Thoracic aorta (tissue), 2 donors: ENCODE data around the gene SLC1A7. TPM values are rescaled to one million over a fixed set of nuclear protein-coding genes. Genes with fewer than 3 reads are reported as not detected.

Experiments used
- ATAC-seq: fragments of 150-250 bp; one replicate; pipeline ENCODE4 v1.8.0; 2017; ENCODE audit warnings: low read depth; ENCODE audit not compliant: insufficient number of reproducible peaks, low FRiP score
- DNase-seq: peaks from one replicate; pipeline ENCODE4 v3.0.0-alpha.2; 2020; ENCODE audit warnings: low spot score
- H3K27ac ChIP-seq, 2 donors: fragments of 200-600 bp; sonication (generic); 1 replicate in 1 of 2; 2 replicates in 1 of 2; pipeline ENCODE4 v1.5.1; 2016; ENCODE audit warnings: mild to moderate bottlenecking in 2 of 2, moderate library complexity in 2 of 2
- H3K27me3 ChIP-seq: fragments of 200-600 bp; sonication (generic); replicated peaks from 2 replicates; pipeline ENCODE4 v1.6.0; 2016; ENCODE audit warnings: mild to moderate bottlenecking; ENCODE audit not compliant: insufficient read depth
- H3K36me3 ChIP-seq: fragments of 200-600 bp; sonication (generic); one replicate; pipeline ENCODE4 v1.5.1; 2016
- H3K4me1 ChIP-seq, 2 donors: fragments of 200-600 bp; sonication (generic); 1 replicate in 1 of 2; 2 replicates in 1 of 2; pipeline versions ENCODE4 v1.5.1 to v1.6.0; 2016; ENCODE audit warnings: low read depth in 2 of 2, mild to moderate bottlenecking in 1 of 2; ENCODE audit not compliant: control insufficient read depth in 1 of 2
- H3K4me3 ChIP-seq: fragments of 200-600 bp; sonication (generic); 2 replicates; pipeline ENCODE4 v1.5.1; 2016; ENCODE audit warnings: mild to moderate bottlenecking
- H3K9me3 ChIP-seq: fragments of 200-600 bp; sonication (generic); 2 replicates; pipeline ENCODE4 v1.5.1; 2016
- CTCF ChIP-seq: fragments of 200-600 bp; sonication (generic); IDR thresholded peaks from one replicate; pipeline ENCODE4 v1.5.1; 2019; ENCODE audit warnings: antibody characterized with exemption
- total RNA-seq, 2 donors: library from RNA; depleted of rRNA; stranded (reverse); fragments of >200 nt; gene quantifications; one replicate each; pipeline versions ENCODE4 v1.1.0 to v1.2.3, GENCODE V29; 2016

The SLC1A7 gene
- total RNA-seq, 2 donors from 2014 or later, result 0.42 to 3.0 TPM

GRCh38 chr1:53075761-53076163, 66.7 kb downstream of the SLC1A7 start:
- no peak for ATAC-seq
- no peak overlapping the region for H3K4me3 ChIP-seq

GRCh38 chr1:53075206-53075605, 67.2 kb downstream of the SLC1A7 start:
- Histone ChIP-seq H3K4me1 (no peaks in the 10 kb centered on the region), H3K36me3 (no peaks in the 10 kb centered on the region), H3K27ac (no peak overlapping the region), H3K4me3 (no peak overlapping the region), H3K27me3 (no peaks in the 10 kb centered on the region), H3K9me3 (no peaks in the 10 kb centered on the region)
- no peak for DNase-seq
- TF ChIP-seq CTCF, result no peak
- no peak for ATAC-seq

More at GRCh38 chr1:53075761-53076163, 66.7 kb downstream of the SLC1A7 start:
- no peak overlapping the region for H3K27ac ChIP-seq
- H3K36me3 ChIP-seq, result peaks cover under 1% of the 10 kb centered on the region
- no peaks in the 10 kb centered on the region for H3K4me1 ChIP-seq
- TF ChIP-seq CTCF, result no peak
- no peaks in the 10 kb centered on the region for H3K27me3 ChIP-seq
- H3K9me3 ChIP-seq, result no peaks in the 10 kb centered on the region
- no peak for DNase-seq

DNA sequence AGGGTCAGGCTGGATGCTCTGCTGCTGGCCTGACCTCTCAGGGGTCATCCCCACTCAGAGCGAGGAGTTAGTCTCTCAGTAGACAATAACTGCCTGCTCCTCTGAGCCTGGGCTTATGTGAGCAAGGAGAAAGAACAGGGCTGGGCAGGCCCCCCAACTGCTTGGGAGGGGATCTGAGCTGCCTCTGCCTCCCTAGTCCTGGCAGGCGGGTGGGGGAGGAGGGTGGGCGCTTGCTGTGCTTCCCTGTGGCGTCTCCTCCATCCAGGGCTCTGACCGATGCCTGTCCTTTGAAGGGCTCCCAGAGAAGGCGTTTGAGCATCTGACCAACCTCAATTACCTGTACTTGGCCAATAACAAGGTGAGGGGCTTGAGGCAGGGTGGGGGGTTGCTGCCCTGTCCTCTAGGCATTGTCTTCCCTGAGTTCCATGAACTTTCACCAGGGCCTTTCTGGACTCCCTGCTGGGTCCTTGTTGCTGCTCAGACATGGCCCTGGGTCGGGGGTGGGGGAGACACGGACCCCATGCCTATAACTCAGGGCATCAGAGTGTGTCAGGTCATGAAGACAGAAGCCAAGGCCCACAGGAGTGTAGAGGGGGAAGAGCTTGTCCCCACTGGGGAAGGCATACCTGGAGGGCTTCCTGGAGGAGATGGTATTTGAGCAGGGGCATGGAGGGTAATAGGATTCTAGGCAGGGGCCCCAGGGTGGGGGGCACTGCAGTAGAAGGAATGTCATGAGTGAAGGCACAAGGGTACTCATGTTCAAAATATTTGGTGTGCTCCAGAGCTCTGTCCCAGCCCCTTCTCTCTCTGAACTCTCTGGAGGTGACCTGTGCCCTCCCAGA, 67.9 kb downstream of the SLC1A7 start:
- H3K27me3 ChIP-seq, result no peaks in the 10 kb centered on the region
- ATAC-seq, result no peak
- H3K36me3 ChIP-seq, result no peaks in the 10 kb centered on the region
- no peak overlapping the region for H3K27ac ChIP-seq
- no peaks in the 10 kb centered on the region for H3K9me3 ChIP-seq
- DNase-seq, result no peak
- no peaks in the 10 kb centered on the region for H3K4me1 ChIP-seq
- TF ChIP-seq CTCF, result no peak
- no peak overlapping the region for H3K4me3 ChIP-seq

- H3K36me3 ChIP-seq, result no peaks in the 10 kb centered on the region
- no peak overlapping the region for H3K4me3 ChIP-seq
- ATAC-seq, result no peak
- no peak overlapping the region for H3K27ac ChIP-seq
- no peaks in the 10 kb centered on the region for H3K4me1 ChIP-seq
- no peaks in the 10 kb centered on the region for H3K9me3 ChIP-seq
- TF ChIP-seq CTCF, result no peak
- DNase-seq, result no peak
- H3K27me3 ChIP-seq, result no peaks in the 10 kb centered on the region
Observed at GRCh38 chr1:53073868-53074311, 68.5 kb downstream of the SLC1A7 start.

DNA sequence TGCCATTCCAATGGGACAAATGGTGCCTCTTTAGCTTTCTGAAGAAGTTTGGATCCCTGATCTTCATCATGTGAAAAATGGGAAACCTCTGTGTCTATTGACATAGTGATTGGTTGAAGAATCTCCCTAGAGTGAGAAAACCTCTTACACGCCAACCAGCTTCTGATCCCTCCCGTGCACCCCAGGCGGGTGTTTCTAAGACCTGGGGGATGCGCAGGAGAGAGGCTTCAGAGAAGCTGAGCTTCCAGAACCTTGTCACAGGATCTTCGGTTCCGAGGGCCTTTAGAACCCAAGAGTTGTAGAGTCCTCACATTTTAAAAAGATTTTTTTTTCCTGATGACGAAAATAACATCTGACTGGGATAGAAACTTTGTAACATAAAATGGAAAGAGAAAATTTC, 69.2 kb downstream of the SLC1A7 start:
- Histone ChIP-seq H3K27ac (no peak overlapping the region), H3K27me3 (no peaks in the 10 kb centered on the region), H3K9me3 (no peaks in the 10 kb centered on the region), H3K4me1 (no peaks in the 10 kb centered on the region), H3K4me3 (no peak overlapping the region), H3K36me3 (no peaks in the 10 kb centered on the region)
- DNase-seq, result no peak
- no peak for TF ChIP-seq CTCF
- no peak for ATAC-seq
